Measurements from ENCODE around the gene ASPN. TPM values are rescaled to one million over a fixed set of nuclear protein-coding genes. Genes with fewer than 3 reads are reported as not detected.
"Not testable (repeated sequence)": the region's sequence is repeated elsewhere in the genome, so short reads cannot be mapped to it uniquely, and the experiment has no call there.

The ASPN gene
- total RNA-seq, 2 donors from 2014 or later = 22.5 to 34.5 TPM

- DNase-seq (ENCODE audit: low spot score) = no peak
- intact Hi-C loops (cut with DNase I) = loop anchor here in 1 of 2 donors (10.0 kb wide), 1 partner anchor 108 kb away; the partner anchor contains the start of genes CENPP and NOL8
Observed at GRCh38 chr9:92432350-92432749, 50.0 kb downstream of the ASPN start.

GRCh38 chr9:92429836-92430235 is 52.5 kb downstream of the ASPN start:
- intact Hi-C loops (cut with DNase I) = loop anchor here in 1 of 2 donors (10.0 kb wide), 1 partner anchor 105 kb away; the partner anchor contains the start of genes CENPP and NOL8
- no peak for DNase-seq (ENCODE audit: low spot score)

GRCh38 chr9:92426501-92427145 is 55.7 kb downstream of the ASPN start:
- intact Hi-C loops (cut with DNase I) = no loop called here
- no peak for DNase-seq (ENCODE audit: low spot score)

- DNase-seq (ENCODE audit: low spot score) = no peak
- intact Hi-C loops (cut with DNase I) = no loop called here
Observed at GRCh38 chr9:92425474-92425873, 56.8 kb downstream of the ASPN start.

GRCh38 chr9:92424340-92424739 is 58.0 kb downstream of the ASPN start, which contains the start of gene OMD:
OMD (minus strand) TSS chr9:92424471; CDS start chr9:92417558, 6,913 bp downstream.
- intact Hi-C loops (cut with DNase I) = no loop called here
- DNase-seq (ENCODE audit: low spot score) = no peak

GRCh38 chr9:92423612-92424011 is 58.7 kb downstream of the ASPN start:
- intact Hi-C loops (cut with DNase I) = no loop called here
- DNase-seq (ENCODE audit: low spot score) = no peak

GRCh38 chr9:92422611-92423338 is 59.5 kb downstream of the ASPN start:
- intact Hi-C loops (cut with DNase I) = no loop called here
- no peak for DNase-seq (ENCODE audit: low spot score)

GRCh38 chr9:92414566-92414965 is 67.7 kb downstream of the ASPN start:
- intact Hi-C loops (cut with DNase I) = no loop called here
- DNase-seq (ENCODE audit: low spot score) = no peak

GRCh38 chr9:92411157-92411556 is 71.1 kb downstream of the ASPN start:
- intact Hi-C loops (cut with DNase I); DNase-seq (ENCODE audit: low spot score): not testable (repeated sequence)

GRCh38 chr9:92408747-92409478 is 73.4 kb downstream of the ASPN start:
- DNase-seq (ENCODE audit: low spot score) = no peak
- intact Hi-C loops (cut with DNase I) = no loop called here

- no peak for DNase-seq (ENCODE audit: low spot score)
Observed at GRCh38 chr9:92407818-92408217, 74.5 kb downstream of the ASPN start.

GRCh38 chr9:92406477-92406876 is 75.8 kb downstream of the ASPN start:
- DNase-seq (ENCODE audit: low spot score) = no peak
- intact Hi-C loops (cut with DNase I) = no loop called here

More at GRCh38 chr9:92407818-92408217, 74.5 kb downstream of the ASPN start:
- intact Hi-C loops (cut with DNase I) = no loop called here

Small RNA genes within 50 kb of the gene (microRNA-seq; reads per million reads assigned to microRNA genes)
- gene MIR4670 (ENCODE audit: borderline microRNAs expressed in 2 of 2) = 0 to 0.32 reads per million in 2 donors

Other genes starting within 250 kb of the ASPN start
- gene IARS1, start 188.8 kb downstream of the ASPN start, total RNA-seq = 10 to 100 TPM; 82.6 to 87.1 TPM
- gene NOL8, start 157.2 kb downstream of the ASPN start, total RNA-seq = 10 to 100 TPM; 24.0 to 30.6 TPM
- gene CENPP, start 156.6 kb downstream of the ASPN start, total RNA-seq = 1 to 10 TPM; 3.5 to 4.5 TPM
- gene OGN, start 77.9 kb downstream of the ASPN start, total RNA-seq = 10 to 100 TPM; 28.4 to 64.0 TPM
- 10 to 100 TPM; 15.1 to 47.0 TPM for gene OMD, start 58.0 kb downstream of the ASPN start, total RNA-seq
- gene ECM2, start 53.5 kb upstream of the ASPN start, total RNA-seq = 10 to 100 TPM; 27.6 to 46.1 TPM
- 1 to 10 TPM; 5.8 to 6.6 TPM for gene IPPK, start 187.6 kb upstream of the ASPN start, total RNA-seq

Measured in posterior vena cava (tissue), 2 donors.